HepG2 (cell line): ENCODE data around the gene PNKP. TPM values are rescaled to one million over a fixed set of nuclear protein-coding genes. Genes with fewer than 3 reads are reported as not detected.

Experiments used
- ATF2 ChIP-seq: sonication (generic); formaldehyde crosslinking; IDR thresholded peaks from 2 replicates; pipeline ENCODE4 v1.4.0; 2020; ENCODE audit warnings: missing genetic modification reagents
- BRD4 ChIP-seq: sonication (generic); formaldehyde crosslinking; IDR thresholded peaks from 2 replicates; pipeline ENCODE4 v1.4.0; 2020; ENCODE audit warnings: missing genetic modification reagents
- FOSL1 ChIP-seq: sonication (generic); formaldehyde crosslinking; IDR thresholded peaks from 2 replicates; pipeline ENCODE4 v1.9.0; 2021; ENCODE audit warnings: missing genetic modification reagents, borderline replicate concordance
- FOXC1 ChIP-seq: sonication (generic); formaldehyde crosslinking; IDR thresholded peaks from 2 replicates; pipeline ENCODE4 v1.8.0; 2022; ENCODE audit warnings: mild to moderate bottlenecking, missing genetic modification reagents, borderline replicate concordance
- FOXK1 ChIP-seq: sonication (generic); formaldehyde crosslinking; IDR thresholded peaks from 2 replicates; pipeline ENCODE4 v1.4.0; 2020; ENCODE audit warnings: low read depth, missing genetic modification reagents, borderline replicate concordance
- HDAC2 ChIP-seq: sonication (generic); formaldehyde crosslinking; IDR thresholded peaks from 2 replicates; pipeline ENCODE4 v1.4.0; 2020; ENCODE audit warnings: missing genetic modification reagents
- MAFG ChIP-seq: sonication (generic); formaldehyde crosslinking; IDR thresholded peaks from 2 replicates; pipeline ENCODE4 v1.5.1; 2020; ENCODE audit warnings: mild to moderate bottlenecking, missing genetic modification reagents
- NONO ChIP-seq, 2 experiments: fragments of 450-650 bp in 1 of 2; sonication (generic) in 1 of 2; formaldehyde crosslinking in 1 of 2; IDR thresholded peaks in 1 of 2; conservative IDR thresholded peaks in 1 of 2; 2 replicates each; pipeline versions ENCODE4 v1.6.1 to v1.8.0; 2017 to 2022; ENCODE audit warnings: mild to moderate bottlenecking in 1 of 2, missing genetic modification reagents in 1 of 2, moderate library complexity in 1 of 2
- PHF21A ChIP-seq: sonication (generic); formaldehyde crosslinking; IDR thresholded peaks from 2 replicates; pipeline ENCODE4 v1.5.0; 2020; ENCODE audit warnings: mild to moderate bottlenecking, missing genetic modification reagents
- RELA ChIP-seq: sonication (generic); formaldehyde crosslinking; IDR thresholded peaks from 2 replicates; pipeline ENCODE4 v1.4.0; 2020; ENCODE audit warnings: missing genetic modification reagents
- RXRA ChIP-seq: sonication (generic); formaldehyde crosslinking; IDR thresholded peaks from 2 replicates; pipeline ENCODE4 v1.5.1; 2020; ENCODE audit warnings: missing genetic modification reagents
- SNRNP70 ChIP-seq: fragments of 200-400 bp; formaldehyde crosslinking; IDR thresholded peaks from 2 replicates; pipeline ENCODE4 v1.6.1; 2017; ENCODE audit warnings: mild to moderate bottlenecking, low read depth, low read length, moderate library complexity
- SOX5 ChIP-seq: IDR thresholded peaks from 2 replicates; pipeline ENCODE4 v1.6.1; 2016; ENCODE audit warnings: borderline replicate concordance
- ZBTB38 ChIP-seq: sonication (generic); formaldehyde crosslinking; IDR thresholded peaks from 2 replicates; pipeline ENCODE4 v1.5.1; 2020; ENCODE audit warnings: mild to moderate bottlenecking, missing genetic modification reagents
- ZNF101 ChIP-seq: sonication (generic); formaldehyde crosslinking; IDR thresholded peaks from 2 replicates; pipeline ENCODE4 v1.4.0; 2020; ENCODE audit warnings: mild to moderate bottlenecking, low read depth, missing genetic modification reagents, borderline replicate concordance
- ZNF24 ChIP-seq: fragments of 450-650 bp; IDR thresholded peaks from 2 replicates; pipeline ENCODE4 v1.6.1; 2017; ENCODE audit warnings: antibody characterized with exemption, mild to moderate bottlenecking
- ZNF333 ChIP-seq: sonication (generic); formaldehyde crosslinking; IDR thresholded peaks from 2 replicates; pipeline ENCODE4 v1.4.0; 2020; ENCODE audit warnings: mild to moderate bottlenecking, missing genetic modification reagents, borderline replicate concordance
- ZNF83 ChIP-seq: sonication (generic); formaldehyde crosslinking; IDR thresholded peaks from 2 replicates; pipeline ENCODE4 v1.4.0; 2020; ENCODE audit warnings: missing genetic modification reagents, mild to moderate bottlenecking, borderline replicate concordance
- polyA plus RNA-seq, 8 experiments: library from polyadenylated mRNA; depleted of rRNA in 3 of 8; stranded (reverse) in 7 of 8; unstranded in 1 of 8; fragments of >200 nt; fragmentation: Illumina TruSeq in 4 of 8; extraction: Trizol in 4 of 8; gene quantifications; 2 replicates each; pipeline versions ENCODE4 v1.2.1 to v1.2.3, GENCODE V29; 2011 to 2016; ENCODE audit warnings: low read depth in 4 of 8, missing spikeins in 1 of 8, mixed read lengths in 1 of 8; ENCODE audit not compliant: insufficient read depth in 1 of 8
- total RNA-seq, 5 experiments: library from RNA; depleted of rRNA; stranded (reverse); fragments of >200 nt; fragmentation: Illumina TruSeq; extraction: Trizol; gene quantifications; 2 replicates each; pipeline ENCODE4 v1.2.3, GENCODE V29; 2016; ENCODE audit warnings: low read depth in 1 of 5
- TF ChIP-seq, protein P1 (sequence below): IDR thresholded peaks from 2 replicates; pipeline ENCODE4 v1.6.1; 2016; ENCODE audit warnings: missing biosample characterization, missing genetic modification reagents, low read depth
- TF ChIP-seq, protein P2 (sequence below): sonication (generic); formaldehyde crosslinking; IDR thresholded peaks from 2 replicates; pipeline ENCODE4 v1.5.0; 2020; ENCODE audit warnings: missing genetic modification reagents, mild to moderate bottlenecking, borderline replicate concordance
- TF ChIP-seq, protein P3 (sequence below): sonication (generic); formaldehyde crosslinking; IDR thresholded peaks from 2 replicates; pipeline ENCODE4 v1.9.0; 2021; ENCODE audit warnings: missing genetic modification reagents, borderline replicate concordance

PNKP gene
- total and polyA plus RNA-seq, 2 of the 13 experiments (the other 11 are each of a cell fraction or from before 2014, with no cell fraction given), result 12.7 to 27.1 TPM

- TF ChIP-seq SNRNP70, result no peak
- no peak for TF ChIP-seq NONO (IDR thresholded peaks at IDR 0.05)
- peak; percentile 10; the same call in 1 of the 2 replicates for TF ChIP-seq NONO (CRISPR knock-in tag; conservative IDR thresholded peaks at IDR 0.05)
- 0 out of 2 replicates have a peak, but pooled peaks have one; percentile 7 for TF ChIP-seq RELA (CRISPR knock-in tag)
- no peak for TF ChIP-seq MAFG (CRISPR knock-in tag)
- TF ChIP-seq, protein P1, sequence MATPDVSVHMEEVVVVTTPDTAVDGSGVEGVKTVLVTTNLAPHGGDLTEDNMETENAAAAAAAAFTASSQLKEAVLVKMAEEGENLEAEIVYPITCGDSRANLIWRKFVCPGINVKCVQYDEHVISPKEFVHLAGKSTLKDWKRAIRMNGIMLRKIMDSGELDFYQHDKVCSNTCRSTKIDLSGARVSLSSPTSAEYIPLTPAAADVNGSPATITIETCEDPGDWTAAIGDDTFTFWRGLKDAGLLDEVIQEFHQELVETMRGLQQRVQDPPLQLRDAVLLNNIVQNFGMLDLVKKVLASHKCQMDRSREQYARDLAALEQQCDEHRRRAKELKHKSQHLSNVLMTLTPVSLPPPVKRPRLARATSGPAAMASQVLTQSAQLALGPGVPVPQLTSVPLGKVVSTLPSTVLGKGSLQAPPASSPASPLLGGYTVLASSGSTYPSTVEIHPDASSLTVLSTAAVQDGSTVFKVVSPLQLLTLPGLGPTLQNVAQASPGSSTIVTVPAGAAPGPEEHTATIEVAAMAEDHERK (CRISPR knock-in tag), result 0 out of 2 replicates have a peak, but pooled peaks have one; percentile 8
- no peak for TF ChIP-seq ZNF101 (CRISPR knock-in tag)
- 0 out of 2 replicates have a peak, but pooled peaks have one; percentile 16 for TF ChIP-seq HDAC2 (CRISPR knock-in tag)
- peak; percentile 100 for TF ChIP-seq FOXK1 (CRISPR knock-in tag)
- TF ChIP-seq BRD4 (CRISPR knock-in tag), result 0 out of 2 replicates have a peak, but pooled peaks have one; percentile 47
- TF ChIP-seq PHF21A (CRISPR knock-in tag), result peak; percentile 9; the same call in 1 of the 2 replicates
- peak; percentile 21; the same call in 1 of the 2 replicates for TF ChIP-seq ZBTB38 (CRISPR knock-in tag)
- no peak for TF ChIP-seq ZNF24
- peak; percentile 63; the same call in 1 of the 2 replicates for TF ChIP-seq RXRA (CRISPR knock-in tag)
- TF ChIP-seq FOXC1 (CRISPR knock-in tag), result peak; percentile 40; the same call in 1 of the 2 replicates
- TF ChIP-seq ZNF83, result no peak; the same call in 1 of the 2 replicates
- TF ChIP-seq, protein P2, sequence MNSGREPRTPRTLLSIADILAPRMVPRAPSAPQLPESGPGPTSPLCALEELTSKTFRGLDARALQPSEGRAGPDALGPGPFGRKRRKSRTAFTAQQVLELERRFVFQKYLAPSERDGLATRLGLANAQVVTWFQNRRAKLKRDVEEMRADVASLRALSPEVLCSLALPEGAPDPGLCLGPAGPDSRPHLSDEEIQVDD (CRISPR knock-in tag), result no peak
- no peak for TF ChIP-seq ATF2 (CRISPR knock-in tag)
- TF ChIP-seq, protein P3, sequence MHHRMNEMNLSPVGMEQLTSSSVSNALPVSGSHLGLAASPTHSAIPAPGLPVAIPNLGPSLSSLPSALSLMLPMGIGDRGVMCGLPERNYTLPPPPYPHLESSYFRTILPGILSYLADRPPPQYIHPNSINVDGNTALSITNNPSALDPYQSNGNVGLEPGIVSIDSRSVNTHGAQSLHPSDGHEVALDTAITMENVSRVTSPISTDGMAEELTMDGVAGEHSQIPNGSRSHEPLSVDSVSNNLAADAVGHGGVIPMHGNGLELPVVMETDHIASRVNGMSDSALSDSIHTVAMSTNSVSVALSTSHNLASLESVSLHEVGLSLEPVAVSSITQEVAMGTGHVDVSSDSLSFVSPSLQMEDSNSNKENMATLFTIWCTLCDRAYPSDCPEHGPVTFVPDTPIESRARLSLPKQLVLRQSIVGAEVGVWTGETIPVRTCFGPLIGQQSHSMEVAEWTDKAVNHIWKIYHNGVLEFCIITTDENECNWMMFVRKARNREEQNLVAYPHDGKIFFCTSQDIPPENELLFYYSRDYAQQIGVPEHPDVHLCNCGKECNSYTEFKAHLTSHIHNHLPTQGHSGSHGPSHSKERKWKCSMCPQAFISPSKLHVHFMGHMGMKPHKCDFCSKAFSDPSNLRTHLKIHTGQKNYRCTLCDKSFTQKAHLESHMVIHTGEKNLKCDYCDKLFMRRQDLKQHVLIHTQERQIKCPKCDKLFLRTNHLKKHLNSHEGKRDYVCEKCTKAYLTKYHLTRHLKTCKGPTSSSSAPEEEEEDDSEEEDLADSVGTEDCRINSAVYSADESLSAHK (CRISPR knock-in tag), result no peak
- 0 out of 2 replicates have a peak, but pooled peaks have one; percentile 46 for TF ChIP-seq ZNF333 (CRISPR knock-in tag)
- 0 out of 2 replicates have a peak, but pooled peaks have one; percentile 21 for TF ChIP-seq FOSL1 (CRISPR knock-in tag)
- TF ChIP-seq SOX5, result no peak
Observed at GRCh38 chr19:49877020-49877878, 9.9 kb upstream of the PNKP start, which contains the start of the genes AKT1S1 and TBC1D17 (continued).
